PFSK-1 (cell line): Measurements from ENCODE around the gene MICALL2.

ENCODE experiments used
- FOXP2 ChIP-seq: optimal IDR thresholded peaks from 2 replicates; pipeline ENCODE3; 2011; ENCODE audit warnings: borderline replicate concordance, control low read depth, inconsistent platforms; ENCODE audit not compliant: insufficient read depth; ENCODE audit errors: extremely low read length, extremely low read depth
- POLR2AphosphoS5 ChIP-seq: IDR thresholded peaks from 2 replicates; pipeline ENCODE4 v1.6.1; 2012; ENCODE audit warnings: low read depth, mild to moderate bottlenecking, control low read depth, low read length, moderate library complexity
- REST ChIP-seq, 2 experiments: IDR thresholded peaks; 2 replicates each; pipeline versions ENCODE4 v1.6.1 to v1.8.0; 2011 to 2012; ENCODE audit warnings: low read depth in 2 of 2, low read length in 2 of 2, control low read depth in 1 of 2, inconsistent platforms in 1 of 2, mild to moderate bottlenecking in 1 of 2, moderate library complexity in 1 of 2; ENCODE audit not compliant: insufficient read depth in 1 of 2
- SIN3A ChIP-seq: IDR thresholded peaks from 2 replicates; pipeline ENCODE4 v1.6.1; 2012; ENCODE audit warnings: mild to moderate bottlenecking, low read length, moderate library complexity, borderline replicate concordance; ENCODE audit not compliant: insufficient read depth
- TAF1 ChIP-seq: IDR thresholded peaks from 2 replicates; pipeline ENCODE4 v1.6.1; 2012; ENCODE audit warnings: low read length, control low read depth, borderline replicate concordance; ENCODE audit not compliant: insufficient read depth

- TF ChIP-seq POLR2AphosphoS5 (no peak), SIN3A (no peak), TAF1 (no peak), REST (IDR thresholded peaks at IDR 0.05; ENCODE audit: insufficient read depth in 1 of 2, low read depth in 2 of 2, low read length in 2 of 2) (no peak), FOXP2 (no peak)
These were observed 16.1 kb upstream of the MICALL2 start for GRCh38 chr7:1475393-1475792.
